ENCODE results near the gene TMEM255A. TPM values are rescaled to one million over a fixed set of nuclear protein-coding genes. Genes with fewer than 3 reads are reported as not detected.

Gene TMEM255A
- total RNA-seq, 2 experiments from 2014 or later, result not detected

- Histone ChIP-seq H3K36me3 (ENCODE audit: insufficient read depth, low read length) (peaks cover 6% of the 10 kb centered on the region), H3K27me3 (ENCODE audit: control insufficient read depth in 1 of 2, insufficient read depth in 2 of 2, low read length in 2 of 2) (no peaks in the 10 kb centered on the region), H3K27ac (ENCODE audit: low read depth in 1 of 2, low read length in 2 of 2) (peak overlapping the region; percentile 14 to 66), H3K4me3 (ENCODE audit: low read length) (peak overlapping the region; percentile 90), H3K9me3 (ENCODE audit: control insufficient read depth in 1 of 2, insufficient read depth in 1 of 2, low read length in 2 of 2) (no peaks in the 10 kb centered on the region), H3K4me1 (ENCODE audit: insufficient read depth, low read length) (peaks cover 3% of the 10 kb centered on the region)
- intact Hi-C loops (cut with DNase I, micrococcal nuclease), result loop anchor here in 1 of 2 experiments (10.0 kb wide), 1 partner anchor 300 kb away; the partner anchor contains the start of gene NKAP
- Mint-ChIP-seq H3K36me3 (ENCODE audit: low read depth) (peaks cover 9% of the 10 kb centered on the region), H3K27me3 (no peaks in the 10 kb centered on the region), H3K9me3 (no peaks in the 10 kb centered on the region), H3K27ac (peak overlapping the region; percentile 84), H3K4me1 (ENCODE audit: low read depth) (peaks cover 26% of the 10 kb centered on the region), H3K4me3 (peak overlapping the region; percentile 98)
- TF ChIP-seq CTCF (IDR thresholded peaks at IDR 0.05), result no peak
- ChIA-PET CTCF (no interaction called here), POLR2A (interaction anchor here (0.6 kb wide), 1 partner anchor 288 kb away, joined by 3 read pairs; no protein-coding TSS in a partner anchor)
- peak in 1 of 14 experiments; percentile 1 for DNase-seq
- ATAC-seq (ENCODE audit: poor library complexity), result no peak
Measured at GRCh38 chrX:120244395-120244734, 66.9 kb downstream of the TMEM255A start.

- Mint-ChIP-seq H3K4me3 (peak overlapping the region; percentile 62), H3K36me3 (ENCODE audit: low read depth) (peaks cover 21% of the 10 kb centered on the region), H3K9me3 (no peaks in the 10 kb centered on the region), H3K4me1 (ENCODE audit: low read depth) (peaks cover 26% of the 10 kb centered on the region), H3K27me3 (no peaks in the 10 kb centered on the region), H3K27ac (no peak overlapping the region)
- no peaks in the 10 kb centered on the region for H3K27me3 ChIP-seq (ENCODE audit: control insufficient read depth in 1 of 2, insufficient read depth in 2 of 2, low read length in 2 of 2)
- no peak for TF ChIP-seq CTCF (IDR thresholded peaks at IDR 0.05)
- intact Hi-C loops (cut with DNase I, micrococcal nuclease), result loop anchor here in 1 of 2 experiments (10.0 kb wide), 1 partner anchor 298 kb away; the partner anchor contains the start of gene NKAP
- DNase-seq (no peak), ATAC-seq (ENCODE audit: poor library complexity) (no peak)
- no peak overlapping the region for H3K27ac ChIP-seq (ENCODE audit: low read depth in 1 of 2, low read length in 2 of 2)
- H3K4me3 ChIP-seq (ENCODE audit: low read length), result no peak overlapping the region
- H3K36me3 ChIP-seq (ENCODE audit: insufficient read depth, low read length), result peaks cover 11% of the 10 kb centered on the region
- ChIA-PET POLR2A (no interaction called here), CTCF (no interaction called here)
- H3K4me1 ChIP-seq (ENCODE audit: insufficient read depth, low read length), result peaks cover 3% of the 10 kb centered on the region
- H3K9me3 ChIP-seq (ENCODE audit: control insufficient read depth in 1 of 2, insufficient read depth in 1 of 2, low read length in 2 of 2), result no peaks in the 10 kb centered on the region
Measured at GRCh38 chrX:120242813-120243212, 68.4 kb downstream of the TMEM255A start.

DNA sequence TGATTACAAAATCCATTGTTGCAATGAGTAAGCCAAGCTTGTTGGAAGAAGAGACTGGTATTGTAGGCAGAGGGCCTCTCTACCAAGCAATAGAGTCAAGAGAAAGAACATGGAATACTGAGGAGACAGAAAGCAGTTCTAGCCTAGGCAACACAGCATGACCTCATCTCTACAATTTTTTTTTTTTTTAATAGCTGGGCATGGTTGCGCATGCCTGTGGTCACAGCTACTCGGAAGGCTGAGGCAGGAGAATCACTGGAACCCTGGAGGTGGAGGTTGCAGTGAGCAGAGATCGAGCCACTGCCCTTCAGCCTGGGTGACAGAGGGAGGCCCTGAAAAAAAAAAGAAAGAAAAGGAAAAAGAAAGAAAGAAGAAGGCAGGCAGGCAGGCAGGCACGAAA, 72.3 kb downstream of the TMEM255A start:
- Histone ChIP-seq H3K27me3 (ENCODE audit: control insufficient read depth in 1 of 2, insufficient read depth in 2 of 2, low read length in 2 of 2) (no peaks in the 10 kb centered on the region), H3K4me3 (ENCODE audit: low read length) (no peak overlapping the region), H3K9me3 (ENCODE audit: control insufficient read depth in 1 of 2, insufficient read depth in 1 of 2, low read length in 2 of 2) (no peaks in the 10 kb centered on the region), H3K4me1 (ENCODE audit: insufficient read depth, low read length) (peaks cover 3% of the 10 kb centered on the region), H3K36me3 (ENCODE audit: insufficient read depth, low read length) (peaks cover 21% of the 10 kb centered on the region), H3K27ac (ENCODE audit: low read depth in 1 of 2, low read length in 2 of 2) (no peak overlapping the region)
- POLR2A ChIA-PET, result no interaction called here
- ATAC-seq (ENCODE audit: poor library complexity), result no peak
- peaks cover 21% of the 10 kb centered on the region for H3K36me3 Mint-ChIP-seq (ENCODE audit: low read depth)
- TF ChIP-seq CTCF (IDR thresholded peaks at IDR 0.05), result no peak
- no peak overlapping the region for H3K27ac Mint-ChIP-seq
- peaks cover 14% of the 10 kb centered on the region for H3K4me1 Mint-ChIP-seq (ENCODE audit: low read depth)
- CTCF ChIA-PET, result no interaction called here
- H3K9me3 Mint-ChIP-seq, result no peaks in the 10 kb centered on the region
- no peak overlapping the region for H3K4me3 Mint-ChIP-seq
- no peak for DNase-seq
- intact Hi-C loops (cut with DNase I, micrococcal nuclease), result no loop called here
- no peaks in the 10 kb centered on the region for H3K27me3 Mint-ChIP-seq
